HUES64 (cell line): ENCODE results near the gene LTF.
"Not testable (repeated sequence)": the region's sequence is repeated elsewhere in the genome, so short reads cannot be mapped to it uniquely, and the experiment has no call there.

Source experiments
- H3K27ac ChIP-seq: 2 replicates; pipeline ENCODE4 v1.7.0; 2013; ENCODE audit warnings: low read depth, low read length, inconsistent platforms
- H3K27me3 ChIP-seq: 2 replicates; pipeline ENCODE4 v1.6.1; 2013; ENCODE audit warnings: mild to moderate bottlenecking, low read length; ENCODE audit not compliant: insufficient read depth
- H3K36me3 ChIP-seq: 2 replicates; pipeline ENCODE4 v1.6.1; 2013; ENCODE audit warnings: mild to moderate bottlenecking, low read length; ENCODE audit not compliant: insufficient read depth
- H3K4me1 ChIP-seq: 2 replicates; pipeline ENCODE4 v1.6.1; 2013; ENCODE audit warnings: mild to moderate bottlenecking, low read length, moderate library complexity; ENCODE audit not compliant: insufficient read depth
- H3K4me3 ChIP-seq: 2 replicates; pipeline ENCODE4 v1.5.1; 2013; ENCODE audit warnings: mild to moderate bottlenecking, low read length, moderate library complexity
- H3K9ac ChIP-seq: 2 replicates; pipeline ENCODE4 v1.6.1; 2013; ENCODE audit warnings: mild to moderate bottlenecking, low read depth, low read length
- H3K9me3 ChIP-seq: 2 replicates; pipeline ENCODE4 v1.6.1; 2013; ENCODE audit warnings: low read depth, low read length; ENCODE audit not compliant: insufficient read depth
- WGBS: fragments of 150-250, 120-280 bp; methylation state at CpG from one replicate; pipeline ENCODE4 v1.1.7; 2013; ENCODE audit warnings: missing lambda C conversion rate; 5-methylcytosine and 5-hydroxymethylcytosine counted together

The LTF gene

GRCh38 chr3:46431905-46432304 is 32.8 kb downstream of the LTF start:
- H3K27me3 ChIP-seq, H3K36me3 ChIP-seq, H3K4me1 ChIP-seq, H3K9ac ChIP-seq, H3K4me3 ChIP-seq, H3K27ac ChIP-seq: not testable (repeated sequence)
- WGBS = 97% methylated on average over 4 of the region's 5 CpGs
- peaks cover 12% of the 10 kb centered on the region; the same call in 1 of the 2 replicates for H3K9me3 ChIP-seq

GRCh38 chr3:46430879-46431278 is 33.8 kb downstream of the LTF start:
- H3K27ac ChIP-seq, H3K9ac ChIP-seq, H3K4me1 ChIP-seq, H3K4me3 ChIP-seq, H3K36me3 ChIP-seq, H3K27me3 ChIP-seq: not testable (repeated sequence)
- 100% methylated on average over 1 of the region's 1 CpG for WGBS
- peaks cover 12% of the 10 kb centered on the region; the same call in 1 of the 2 replicates for H3K9me3 ChIP-seq

GRCh38 chr3:46429671-46430070 is 35.0 kb downstream of the LTF start:
- Histone ChIP-seq H3K9me3 (peaks cover 12% of the 10 kb centered on the region; the same call in 1 of the 2 replicates), H3K27ac (no peak overlapping the region), H3K4me3 (no peak overlapping the region), H3K27me3 (no peaks in the 10 kb centered on the region), H3K4me1 (no peaks in the 10 kb centered on the region), H3K36me3 (no peaks in the 10 kb centered on the region), H3K9ac (no peak overlapping the region)
- 96% methylated on average over 5 of the region's 5 CpGs for WGBS

- WGBS = 93% methylated on average over 5 of the region's 5 CpGs
- no peaks in the 10 kb centered on the region for H3K4me1 ChIP-seq
- no peak overlapping the region for H3K4me3 ChIP-seq
- no peaks in the 10 kb centered on the region for H3K27me3 ChIP-seq
- H3K9ac ChIP-seq = no peak overlapping the region
- H3K36me3 ChIP-seq = no peaks in the 10 kb centered on the region
- H3K9me3 ChIP-seq = peaks cover 12% of the 10 kb centered on the region; the same call in 1 of the 2 replicates
- H3K27ac ChIP-seq = no peak overlapping the region
Observed at GRCh38 chr3:46429250-46429649, 35.5 kb downstream of the LTF start.

- Histone ChIP-seq H3K9me3 (peaks cover 12% of the 10 kb centered on the region; the same call in 1 of the 2 replicates), H3K27ac (no peak overlapping the region), H3K4me3 (no peak overlapping the region), H3K27me3 (no peaks in the 10 kb centered on the region), H3K36me3 (no peaks in the 10 kb centered on the region), H3K4me1 (no peaks in the 10 kb centered on the region), H3K9ac (no peak overlapping the region)
- WGBS = 91% methylated on average over 10 of the region's 10 CpGs
Observed at GRCh38 chr3:46427916-46428833, 36.5 kb downstream of the LTF start.

GRCh38 chr3:46427404-46427803 is 37.3 kb downstream of the LTF start:
- not testable (repeated sequence) for H3K4me3 ChIP-seq, H3K9ac ChIP-seq, H3K27ac ChIP-seq, H3K27me3 ChIP-seq, H3K36me3 ChIP-seq, H3K4me1 ChIP-seq, H3K9me3 ChIP-seq
- 60% methylated on average over 8 of the region's 8 CpGs for WGBS

GRCh38 chr3:46426476-46426875 is 38.2 kb downstream of the LTF start:
- not testable (repeated sequence) for H3K9me3 ChIP-seq, H3K4me1 ChIP-seq, H3K4me3 ChIP-seq, H3K9ac ChIP-seq, H3K27me3 ChIP-seq, H3K36me3 ChIP-seq, H3K27ac ChIP-seq
- WGBS = 86% methylated on average over 4 of the region's 4 CpGs

GRCh38 chr3:46423588-46423987 is 41.1 kb downstream of the LTF start:
- no peak overlapping the region for H3K9ac ChIP-seq
- 94% methylated on average over 4 of the region's 5 CpGs for WGBS
- no peaks in the 10 kb centered on the region for H3K36me3 ChIP-seq
- no peak overlapping the region for H3K4me3 ChIP-seq
- no peaks in the 10 kb centered on the region for H3K4me1 ChIP-seq
- H3K27ac ChIP-seq = no peak overlapping the region
- H3K27me3 ChIP-seq = no peaks in the 10 kb centered on the region
- H3K9me3 ChIP-seq = no peaks in the 10 kb centered on the region

GRCh38 chr3:46422617-46423016 is 42.1 kb downstream of the LTF start:
- WGBS = 91% methylated on average over 6 of the region's 6 CpGs
- no peaks in the 10 kb centered on the region for H3K36me3 ChIP-seq
- no peaks in the 10 kb centered on the region for H3K9me3 ChIP-seq
- no peak overlapping the region for H3K27ac ChIP-seq
- no peak overlapping the region for H3K4me3 ChIP-seq
- H3K27me3 ChIP-seq = no peaks in the 10 kb centered on the region
- H3K4me1 ChIP-seq = no peaks in the 10 kb centered on the region
- H3K9ac ChIP-seq = no peak overlapping the region

GRCh38 chr3:46420931-46421330 is 43.8 kb downstream of the LTF start:
- 93% methylated on average over 2 of the region's 2 CpGs for WGBS
- Histone ChIP-seq H3K27me3 (no peaks in the 10 kb centered on the region), H3K36me3 (no peaks in the 10 kb centered on the region), H3K27ac (no peak overlapping the region), H3K9ac (no peak overlapping the region), H3K9me3 (no peaks in the 10 kb centered on the region), H3K4me1 (no peaks in the 10 kb centered on the region), H3K4me3 (no peak overlapping the region)

GRCh38 chr3:46419816-46420215 is 44.9 kb downstream of the LTF start:
- 96% methylated on average over 4 of the region's 4 CpGs for WGBS
- no peaks in the 10 kb centered on the region for H3K4me1 ChIP-seq
- no peaks in the 10 kb centered on the region for H3K36me3 ChIP-seq
- no peaks in the 10 kb centered on the region for H3K27me3 ChIP-seq
- H3K27ac ChIP-seq = no peak overlapping the region
- no peak overlapping the region for H3K9ac ChIP-seq
- H3K4me3 ChIP-seq = no peak overlapping the region
- H3K9me3 ChIP-seq = no peaks in the 10 kb centered on the region
